CD4-positive, alpha-beta T cell treated with Interferon gamma for 1 hour (primary cell): ENCODE data around the gene MAGI2.
"Not testable (repeated sequence)": the region's sequence is repeated elsewhere in the genome, so short reads cannot be mapped to it uniquely, and the experiment has no call there.

Experiments used
- DNase-seq: peaks from one replicate; pipeline ENCODE4 v3.0.0-alpha.2; 2020

The MAGI2 gene

GRCh38 chr7:79137942-79138341 is 315.5 kb downstream of the MAGI2 start:
- no peak for DNase-seq

GRCh38 chr7:79132844-79133451 is 320.5 kb downstream of the MAGI2 start:
- DNase-seq, result no peak

GRCh38 chr7:79130715-79131114 is 322.8 kb downstream of the MAGI2 start:
- DNase-seq, result no peak

- no peak for DNase-seq
Observed at GRCh38 chr7:79124331-79124730, 329.1 kb downstream of the MAGI2 start.

- DNase-seq, result no peak
Observed at GRCh38 chr7:79118143-79118542, 335.3 kb downstream of the MAGI2 start.

- DNase-seq, result no peak
Observed at GRCh38 chr7:79096361-79096805, 357.1 kb downstream of the MAGI2 start.

GRCh38 chr7:79093421-79093820 is 360.0 kb downstream of the MAGI2 start:
- no peak for DNase-seq

GRCh38 chr7:79091661-79092060 is 361.8 kb downstream of the MAGI2 start:
- no peak for DNase-seq

- no peak for DNase-seq
Observed at GRCh38 chr7:79091011-79091410, 362.5 kb downstream of the MAGI2 start.

GRCh38 chr7:79090543-79090942 is 362.9 kb downstream of the MAGI2 start:
- no peak for DNase-seq

GRCh38 chr7:79084423-79084822 is 369.0 kb downstream of the MAGI2 start:
- DNase-seq, result no peak

- no peak for DNase-seq
Observed at GRCh38 chr7:79079919-79080554, 373.4 kb downstream of the MAGI2 start.

GRCh38 chr7:79078273-79078672 is 375.2 kb downstream of the MAGI2 start:
- no peak for DNase-seq

- not testable (repeated sequence) for DNase-seq
Observed at GRCh38 chr7:79071187-79071586, 382.3 kb downstream of the MAGI2 start.

GRCh38 chr7:79064187-79064823 is 389.2 kb downstream of the MAGI2 start:
- no peak for DNase-seq

GRCh38 chr7:79063019-79063698 is 390.3 kb downstream of the MAGI2 start:
- no peak for DNase-seq

- no peak for DNase-seq
Observed at GRCh38 chr7:79060498-79060897, 393.0 kb downstream of the MAGI2 start.

GRCh38 chr7:79055722-79056415 is 397.6 kb downstream of the MAGI2 start:
- DNase-seq, result no peak

- DNase-seq, result no peak
Observed at GRCh38 chr7:79051915-79052314, 401.6 kb downstream of the MAGI2 start.

GRCh38 chr7:79050603-79051002 is 402.9 kb downstream of the MAGI2 start:
- DNase-seq, result no peak

- no peak for DNase-seq
Observed at GRCh38 chr7:79046061-79046460, 407.4 kb downstream of the MAGI2 start.

- no peak for DNase-seq
Observed at GRCh38 chr7:79037001-79037400, 416.5 kb downstream of the MAGI2 start.

- DNase-seq, result no peak
Observed at GRCh38 chr7:79036356-79036755, 417.1 kb downstream of the MAGI2 start.
